ENCODE data around the gene ETFA.

The ETFA gene

DNA sequence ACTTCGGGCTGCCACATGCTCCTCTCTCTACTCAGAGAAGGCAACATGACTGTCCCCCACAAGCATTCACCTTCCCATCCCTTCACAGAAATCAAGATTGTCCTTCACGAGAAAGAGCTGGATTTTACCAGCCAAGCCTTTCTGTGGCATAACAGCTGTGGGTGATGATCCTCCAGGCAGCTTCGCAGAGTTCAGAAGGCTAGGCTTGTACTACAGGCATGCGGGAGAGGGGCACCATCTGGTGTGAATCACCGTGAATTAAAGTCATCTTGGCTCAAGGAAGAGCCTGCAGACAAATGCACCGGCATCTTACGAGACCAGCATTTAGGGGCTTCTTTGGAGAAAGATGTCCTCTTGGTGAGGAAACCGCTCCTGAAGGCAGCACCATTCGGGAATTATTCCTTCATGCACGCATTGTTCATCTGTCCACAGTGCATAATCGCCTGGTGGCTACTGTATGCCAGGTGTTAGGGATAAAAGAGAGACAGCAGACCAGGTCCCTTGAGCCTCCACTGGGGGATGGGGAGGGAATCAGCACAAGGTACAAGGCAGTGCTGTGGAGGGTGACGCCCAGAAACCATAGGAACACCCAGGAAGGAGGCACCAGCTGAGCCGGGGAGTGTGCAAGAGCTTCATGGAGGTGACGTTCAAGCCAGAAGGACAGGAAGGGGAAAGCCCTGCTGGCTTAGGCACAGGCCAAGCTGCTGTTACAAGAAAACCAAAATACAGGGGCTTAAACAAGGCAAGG, 142.9 kb downstream of the ETFA start:
- no peak for DNase-seq

DNA sequence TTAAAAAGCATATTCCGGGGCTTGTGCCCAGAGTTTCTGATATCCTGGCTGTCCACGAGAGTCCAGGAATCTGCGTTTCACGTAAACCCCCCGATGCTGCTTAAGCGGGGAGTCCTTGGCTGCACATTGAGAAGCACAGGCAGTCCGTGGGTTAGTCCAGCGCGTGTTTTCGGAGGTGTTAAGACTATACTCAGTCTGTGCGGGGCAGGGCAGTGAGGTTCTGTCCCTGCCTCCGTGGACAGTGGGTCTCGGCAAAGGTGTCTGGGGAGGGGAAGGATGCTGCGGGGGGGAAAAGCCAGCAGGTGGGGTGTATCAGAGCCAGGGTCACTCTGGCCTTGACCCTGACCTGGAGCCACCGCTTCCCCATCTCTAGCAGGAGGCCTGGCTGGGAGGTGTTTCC, 145.3 kb downstream of the ETFA start:
- no peak for DNase-seq

Measured in HCEC 1CT (cell line).